GM21526 (cell line): ENCODE results near the gene GTF2F1.
"Not testable (repeated sequence)": the region's sequence is repeated elsewhere in the genome, so short reads cannot be mapped to it uniquely, and the experiment has no call there.

ENCODE experiments used
- ATAC-seq: cut with Tn5 transposase; IDR thresholded peaks from one replicate; pipeline ENCODE4 v1.9.1; 2021; ENCODE audit warnings: moderate library complexity; ENCODE audit not compliant: unreplicated experiment, low FRiP score

Gene GTF2F1

GRCh38 chr19:6417713-6418561, 25.0 kb upstream of the GTF2F1 start:
- no peak for ATAC-seq

DNA sequence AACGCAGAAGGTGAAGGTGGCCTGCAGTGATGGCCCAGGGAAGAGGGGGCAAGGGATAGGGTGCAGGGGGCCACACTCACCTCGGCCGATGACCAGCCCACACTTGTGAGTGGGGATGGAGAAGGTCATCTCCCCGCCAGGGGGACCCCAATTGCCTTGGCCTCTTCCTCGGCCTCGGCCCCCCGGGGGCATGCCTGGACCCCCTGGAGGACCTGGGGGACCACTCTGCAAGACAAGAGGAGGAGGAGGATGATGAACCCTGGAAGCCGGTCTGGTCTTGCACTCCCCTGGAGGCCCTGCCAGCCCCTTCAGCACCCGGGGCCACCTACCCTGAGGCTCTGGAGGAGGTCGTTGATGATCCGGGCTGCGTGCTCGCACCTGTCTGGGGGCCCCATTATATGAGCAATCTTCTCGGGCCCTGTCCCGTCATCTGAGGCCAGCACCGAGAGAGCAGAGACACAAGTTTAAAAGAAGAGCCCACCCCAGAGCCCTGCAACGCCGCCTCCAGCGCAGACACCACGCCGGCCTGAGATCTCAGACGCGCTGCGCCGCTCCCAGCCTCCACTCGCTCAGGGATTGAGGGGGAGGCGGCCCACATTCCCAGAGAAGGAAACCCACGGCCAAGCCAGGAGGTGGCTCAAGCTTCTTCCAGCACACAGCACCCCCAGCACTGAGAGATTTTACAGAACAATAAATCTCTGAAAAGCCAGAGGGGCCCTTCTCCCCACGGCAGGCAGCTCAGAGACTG, 23.9 kb upstream of the GTF2F1 start:
- ATAC-seq, result no peak

DNA sequence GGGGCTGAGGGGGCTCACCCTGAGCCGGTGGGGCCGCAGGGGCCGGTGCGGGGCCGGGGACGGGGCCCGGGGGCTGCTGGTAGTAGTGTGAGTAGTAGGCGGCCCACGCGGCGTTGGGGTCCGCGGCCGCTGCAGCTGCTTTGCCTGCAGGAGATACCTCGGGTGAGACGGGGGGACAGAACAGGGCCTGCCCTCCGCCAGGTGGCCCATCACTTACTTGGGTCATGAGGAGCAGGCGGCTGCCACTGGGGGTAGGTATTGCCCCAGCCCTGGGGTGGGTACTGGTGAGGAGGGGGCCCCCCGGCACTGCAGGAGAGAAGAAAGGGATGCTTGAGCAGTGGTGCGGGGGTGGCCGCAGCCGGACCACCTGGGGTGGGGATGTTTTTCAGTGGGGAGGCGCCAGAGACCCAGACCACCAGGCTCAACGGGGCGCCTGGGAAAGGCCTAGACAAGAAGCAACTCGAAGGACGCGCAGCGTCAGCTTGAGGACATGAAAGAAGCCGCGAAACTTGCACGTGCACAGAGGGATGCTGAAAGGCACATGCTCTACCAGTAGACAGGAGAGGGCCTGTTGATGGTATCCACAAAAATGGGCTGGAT, 22.7 kb upstream of the GTF2F1 start:
- no peak for ATAC-seq

DNA sequence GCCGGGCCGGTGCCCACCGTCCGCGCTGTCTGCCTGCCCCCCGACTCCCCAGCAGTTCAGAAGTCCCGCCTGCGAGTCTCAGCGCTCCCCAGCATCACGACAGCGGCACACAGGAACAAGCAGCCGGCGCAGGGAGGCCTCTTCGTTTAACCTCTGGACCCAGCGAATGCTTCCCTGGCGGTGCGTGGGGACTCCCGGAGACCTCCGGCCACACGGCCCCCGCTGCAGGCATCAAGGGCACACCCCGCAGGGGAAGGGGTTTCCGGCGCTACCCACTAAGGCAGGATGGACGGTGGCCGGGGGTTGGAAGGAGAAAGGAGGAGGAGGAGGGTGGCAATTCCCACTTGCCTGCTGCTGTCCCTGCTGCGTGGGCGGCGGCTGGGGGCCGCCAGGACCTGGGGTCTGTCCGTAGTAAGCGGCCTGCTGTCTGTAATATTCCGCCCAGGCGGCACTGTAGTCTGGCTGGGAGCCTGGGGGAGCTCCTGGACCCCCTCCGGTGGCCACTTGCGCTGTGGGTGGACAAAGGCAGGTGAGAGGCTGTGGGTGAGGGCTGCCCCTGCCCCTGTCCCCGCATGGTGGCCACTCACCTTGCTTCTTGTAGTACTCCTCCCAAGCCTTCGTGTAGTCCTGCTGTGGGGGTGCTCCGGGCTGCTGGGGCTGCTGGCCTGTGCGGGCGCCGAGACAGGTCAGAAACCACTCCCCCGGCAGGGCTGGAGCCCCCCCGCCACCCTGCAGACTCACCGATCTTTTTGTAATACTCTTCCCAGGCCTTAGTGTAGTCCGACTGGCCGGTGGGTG, 22.0 kb upstream of the GTF2F1 start:
- ATAC-seq, result no peak

DNA sequence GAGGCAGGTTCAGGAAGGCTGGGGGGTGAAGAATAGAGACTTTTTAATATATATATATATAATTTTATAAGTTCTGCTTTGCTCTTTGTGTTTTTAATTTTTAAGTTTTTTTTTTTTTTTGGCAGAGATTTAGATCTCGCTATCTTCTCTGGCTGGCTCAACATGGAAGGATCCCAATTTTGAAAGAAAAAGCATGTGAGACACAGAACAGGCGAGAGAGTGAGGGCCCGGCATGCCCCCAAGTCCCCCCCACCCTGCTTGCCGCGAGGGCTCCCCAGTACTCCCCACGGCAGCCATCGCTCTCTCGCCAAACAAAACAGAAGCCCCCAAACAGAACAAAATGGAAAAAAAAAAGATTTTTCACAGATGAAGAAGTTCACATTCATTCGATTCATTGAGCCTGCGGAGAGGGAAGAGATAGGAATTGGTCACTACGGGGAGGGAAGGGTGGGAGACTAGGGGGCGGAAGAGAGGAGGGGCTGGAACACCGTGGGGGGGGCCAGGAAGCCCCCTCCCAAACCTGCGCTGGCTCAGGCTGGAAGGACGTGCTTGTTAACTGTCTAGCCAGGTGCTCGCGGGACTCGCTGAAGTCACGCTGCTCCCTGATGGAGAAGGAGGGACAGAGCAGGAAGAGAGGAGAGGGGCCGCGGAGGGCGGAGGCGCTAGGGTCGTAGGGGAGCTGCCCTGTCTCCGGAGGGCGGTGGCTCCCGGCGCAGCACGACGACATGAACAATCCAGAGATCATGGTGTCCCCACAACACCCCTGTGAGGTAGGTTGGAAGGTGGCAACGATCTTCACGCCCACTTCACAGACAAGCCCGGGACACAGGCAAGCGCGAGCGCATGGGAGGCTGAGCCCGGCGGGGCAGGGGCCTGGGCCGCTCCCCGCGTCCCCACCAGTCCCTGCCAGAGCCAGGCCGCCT, 21.0 kb upstream of the GTF2F1 start:
- ATAC-seq, result no peak

GRCh38 chr19:6413291-6413690, 20.3 kb upstream of the GTF2F1 start:
- no peak for ATAC-seq

DNA sequence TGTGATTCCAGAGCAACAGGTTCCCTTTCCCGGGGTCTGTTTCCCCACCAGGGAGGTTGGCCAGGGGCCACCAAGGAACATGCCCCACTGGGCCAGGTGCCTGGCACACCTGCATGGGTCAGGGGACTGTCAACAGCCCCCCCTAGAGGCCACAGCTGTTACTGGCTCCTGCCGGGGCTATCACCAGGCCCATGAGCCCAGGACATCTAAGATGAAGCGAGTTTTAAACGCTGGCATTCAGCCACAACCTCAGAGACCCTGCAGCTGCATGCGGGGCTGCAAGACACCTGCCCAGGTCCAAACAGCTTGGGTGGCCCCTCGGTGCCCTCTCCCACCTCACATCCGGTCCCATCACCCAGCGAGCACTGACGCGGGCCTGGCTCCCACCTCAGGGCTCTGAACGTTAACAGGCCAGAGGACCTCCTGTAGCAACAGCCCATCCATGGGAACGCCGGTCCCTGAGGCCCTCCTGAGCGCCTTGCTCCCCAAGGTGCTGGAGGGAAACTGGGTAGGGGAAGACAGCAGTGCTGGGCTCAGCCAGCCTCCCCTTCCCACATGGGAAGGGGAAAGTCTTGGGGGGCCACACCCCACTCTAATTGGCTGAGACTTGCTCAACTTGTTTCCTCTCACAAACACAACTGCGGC, 19.6 kb upstream of the GTF2F1 start:
- ATAC-seq, result no peak

- ATAC-seq, result no peak
These were observed 19.1 kb upstream of the GTF2F1 start for GRCh38 chr19:6412061-6412446.

DNA sequence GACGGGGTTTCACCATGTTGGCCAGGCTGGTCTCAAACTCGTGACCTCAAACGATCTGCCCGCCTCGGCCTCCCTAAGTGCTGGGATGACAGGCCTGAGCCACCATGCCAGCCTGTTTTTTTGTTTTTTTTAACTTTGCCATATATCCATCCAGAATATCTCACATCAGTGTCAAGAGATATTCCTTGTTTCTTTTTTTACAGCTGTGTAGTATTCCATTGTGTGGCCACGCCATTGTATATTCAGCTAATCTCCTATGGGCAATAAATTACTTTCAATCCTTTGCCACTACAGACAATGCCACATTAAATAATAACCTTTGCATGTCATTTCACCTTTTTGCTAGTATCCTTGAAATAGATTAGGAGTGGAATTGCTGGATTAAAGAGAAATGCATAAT, 16.4 kb upstream of the GTF2F1 start:
- ATAC-seq, result no peak

DNA sequence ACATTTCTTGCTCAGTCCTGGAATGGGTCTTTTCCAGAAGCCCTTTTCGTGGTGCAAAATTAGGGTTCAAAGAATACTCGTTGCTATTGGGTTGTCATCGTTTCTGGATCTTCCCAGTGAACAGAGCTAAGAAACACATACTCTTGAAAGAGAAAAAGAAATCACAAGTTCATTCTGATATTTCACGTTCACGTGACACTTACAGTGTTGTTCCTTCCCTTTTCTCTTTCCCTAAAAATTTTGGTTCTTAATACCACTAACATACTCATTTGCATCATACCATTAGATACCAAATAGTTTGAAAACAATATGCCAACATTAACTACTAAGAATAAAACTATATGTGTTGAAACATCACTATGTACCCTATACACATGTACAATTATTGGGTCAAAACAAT, 13.4 kb upstream of the GTF2F1 start:
- ATAC-seq, result no peak

GRCh38 chr19:6402837-6403608, 10.1 kb upstream of the GTF2F1 start:
- no peak for ATAC-seq

DNA sequence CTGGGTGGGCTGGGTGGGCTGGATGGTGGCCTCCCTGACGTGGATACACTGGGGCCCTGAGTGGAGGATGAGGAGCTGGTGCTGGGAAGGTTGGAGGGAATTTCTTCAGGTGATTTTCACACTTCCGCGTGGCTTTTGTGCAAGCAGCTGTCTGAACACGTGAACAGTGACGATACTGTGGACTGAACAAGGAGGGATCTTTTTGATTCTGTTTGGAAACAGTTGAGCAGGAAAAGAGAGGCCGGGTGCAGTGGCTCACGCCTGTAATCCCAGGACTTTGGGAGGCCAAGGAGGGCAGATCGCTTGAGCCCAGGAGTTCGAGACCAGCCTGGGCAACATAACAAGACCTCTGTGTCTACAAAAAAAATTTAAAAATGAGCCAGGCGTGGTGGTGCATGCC, 9.1 kb upstream of the GTF2F1 start:
- no peak for ATAC-seq

DNA sequence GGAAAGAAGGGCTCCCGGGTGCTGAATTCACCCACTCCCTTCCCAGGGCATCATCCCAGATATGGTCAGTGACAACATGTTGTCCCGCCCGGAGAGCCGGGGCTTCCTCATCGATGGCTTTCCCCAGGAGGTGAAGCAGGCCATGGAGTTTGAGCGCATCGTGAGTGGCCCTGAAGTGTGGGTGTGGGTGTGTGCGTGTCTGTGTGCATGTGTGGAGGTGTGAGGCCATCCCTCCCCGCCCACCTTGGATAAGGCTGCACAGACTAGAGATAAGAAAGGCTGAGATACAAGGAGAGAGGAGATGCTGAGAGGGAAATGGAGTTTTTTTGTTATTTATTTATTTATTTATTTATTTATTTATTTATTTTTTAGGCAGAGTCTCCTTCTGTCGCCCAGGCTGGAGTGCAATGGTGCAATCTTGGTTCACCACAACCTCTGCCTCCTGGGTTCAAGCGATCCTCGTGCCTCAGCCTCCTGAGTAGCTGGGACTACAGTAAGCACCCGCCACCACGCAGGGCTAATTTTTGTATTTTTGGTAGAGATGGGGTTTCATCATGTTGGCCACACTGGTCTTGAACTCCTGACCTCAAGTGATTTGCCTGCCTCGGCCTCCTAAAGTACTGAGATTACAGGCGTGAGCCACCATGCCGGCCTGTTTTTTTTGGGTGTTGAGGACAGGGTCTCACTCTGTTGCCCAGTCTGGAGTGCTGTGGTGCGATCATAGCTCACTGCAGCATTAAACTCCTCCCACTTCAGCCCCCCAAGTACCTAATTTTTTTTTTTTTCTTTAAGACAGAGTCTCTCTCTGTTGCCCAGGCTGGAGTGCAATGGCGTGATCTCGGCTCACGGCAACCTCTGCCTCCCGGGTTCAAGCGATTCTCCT, 7.3 kb upstream of the GTF2F1 start:
- ATAC-seq, result not testable (repeated sequence)

DNA sequence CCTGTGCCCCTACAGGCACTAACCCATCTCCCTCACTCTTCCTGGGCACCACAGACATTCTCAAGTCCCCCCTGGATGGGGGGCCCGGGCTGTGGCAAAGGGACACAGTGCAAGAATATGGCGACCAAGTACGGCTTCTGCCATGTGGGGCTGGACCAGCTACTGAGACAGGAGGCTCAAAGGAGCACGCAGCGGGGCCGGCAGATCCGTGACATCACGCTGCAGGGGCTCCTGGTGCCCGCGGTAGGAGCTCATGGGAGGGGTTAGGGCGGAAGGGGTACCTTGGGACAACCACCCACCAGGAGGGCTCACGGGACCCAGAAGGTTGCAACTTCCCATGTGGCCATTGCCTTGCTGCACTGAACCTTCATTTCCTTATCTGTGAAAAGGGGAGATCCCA, 3.3 kb upstream of the GTF2F1 start:
- ATAC-seq, result no peak

GRCh38 chr19:6394831-6395230, 1.9 kb upstream of the GTF2F1 start:
- no peak for ATAC-seq

GRCh38 chr19:6393983-6394412, 1.0 kb upstream of the GTF2F1 start:
- peak; percentile 14 for ATAC-seq

- no peak for ATAC-seq
These were observed 517 bp downstream of the GTF2F1 start for GRCh38 chr19:6392221-6393073.
